ENCODE results near the gene PLEKHO2.
"Not testable (repeated sequence)": the region's sequence is repeated elsewhere in the genome, so short reads cannot be mapped to it uniquely, and the experiment has no call there.

PLEKHO2 gene

DNA sequence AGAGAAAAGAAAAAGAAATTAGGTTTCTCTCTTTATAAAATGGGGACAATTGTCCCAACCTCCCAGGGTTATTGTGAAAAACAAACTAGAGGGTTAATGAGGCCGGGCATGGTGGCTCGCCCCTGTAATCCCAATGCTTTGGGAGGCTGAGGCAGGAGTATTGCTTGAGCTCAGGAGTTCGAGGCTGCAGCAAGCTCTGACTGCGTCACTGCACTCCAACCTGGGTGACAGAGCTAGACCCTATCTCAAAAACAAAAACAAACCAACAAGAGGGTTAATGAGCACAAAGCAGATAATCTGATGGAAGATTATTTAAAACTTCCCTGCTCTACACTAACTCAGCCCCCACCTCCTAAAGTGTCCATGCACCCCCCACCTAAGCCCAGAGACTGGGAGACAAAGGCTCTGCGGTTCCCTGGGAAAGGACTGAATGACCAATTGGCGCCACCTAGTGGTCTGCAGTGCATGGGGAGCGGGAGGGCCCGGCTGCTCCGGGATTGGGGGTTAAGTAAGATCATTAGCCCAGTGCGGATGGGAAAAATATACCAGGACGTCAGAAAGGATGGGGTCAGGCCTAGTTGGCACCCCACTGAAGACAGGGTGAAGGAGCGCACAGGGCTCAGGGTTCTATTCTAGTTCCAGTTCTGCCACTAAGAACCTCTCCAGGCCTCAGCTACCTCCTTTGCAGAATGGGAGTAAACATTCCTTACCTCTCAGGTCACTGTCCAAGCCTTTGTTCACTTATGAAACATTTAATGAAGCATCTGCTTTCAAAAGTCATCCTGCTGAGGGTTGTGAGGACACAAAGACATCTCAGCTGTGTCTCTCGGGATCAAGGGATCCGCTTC, 31.8 kb upstream of the PLEKHO2 start:
- peak; percentile 92 for FAIRE-seq

DNA sequence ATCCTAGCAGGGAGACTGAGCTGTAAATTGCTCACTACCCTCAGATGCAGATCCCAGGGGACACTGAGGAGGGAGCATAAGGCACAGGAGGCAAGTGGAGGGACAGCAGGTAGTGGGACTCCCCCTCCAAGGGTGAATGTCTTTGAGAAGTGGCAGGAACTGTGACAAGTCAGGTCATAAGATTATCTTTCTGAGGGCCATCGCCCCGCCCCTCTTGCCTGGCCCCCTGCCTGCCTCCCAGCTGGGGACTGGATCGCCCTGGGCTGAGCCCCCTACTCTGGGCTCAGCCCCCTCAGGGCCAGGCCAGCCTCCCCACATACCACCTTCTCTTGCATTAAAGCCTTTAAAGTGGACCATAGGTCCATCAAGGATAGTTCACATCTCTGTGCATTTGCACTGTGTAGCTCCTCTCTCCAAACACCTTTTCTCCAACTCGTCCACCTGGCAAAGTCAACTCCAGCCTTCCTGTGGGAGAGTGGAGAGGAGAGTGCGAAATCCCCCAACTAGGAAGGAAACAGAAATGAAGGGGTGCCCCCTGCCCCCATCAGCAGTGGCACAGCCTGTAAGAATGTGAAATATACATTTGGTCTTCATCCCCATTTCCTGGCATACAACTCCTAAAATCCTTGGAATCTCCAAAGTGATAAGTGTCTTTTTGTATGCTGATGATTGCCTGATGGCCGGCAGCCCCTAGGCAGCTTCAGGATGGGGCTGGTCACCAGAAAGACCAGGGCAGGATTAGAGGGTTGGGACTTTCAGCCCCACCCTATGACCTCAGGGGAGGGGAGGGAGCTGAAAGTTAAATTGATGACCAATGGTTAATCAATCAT, 31.0 kb upstream of the PLEKHO2 start:
- no peak for FAIRE-seq
- DNase-seq (ENCODE audit: insufficient read length), result no peak
- TF ChIP-seq POLR2A (IDR thresholded peaks at IDR 0.05; ENCODE audit: low read depth, low read length), result no peak
- TF ChIP-seq TAF1 (IDR thresholded peaks at IDR 0.05; ENCODE audit: borderline replicate concordance, low read depth, low read length), result no peak
- no peak for TF ChIP-seq POLR2AphosphoS5 (IDR thresholded peaks at IDR 0.05; ENCODE audit: low read depth, low read length)

More for the DNA sequence above, 31.8 kb upstream of the PLEKHO2 start:
- no peak for TF ChIP-seq POLR2AphosphoS5 (IDR thresholded peaks at IDR 0.05; ENCODE audit: low read depth, low read length)
- no peak for TF ChIP-seq POLR2A (IDR thresholded peaks at IDR 0.05; ENCODE audit: low read depth, low read length)
- no peak for TF ChIP-seq TAF1 (IDR thresholded peaks at IDR 0.05; ENCODE audit: borderline replicate concordance, low read depth, low read length)
- peak; percentile 73 for DNase-seq (ENCODE audit: insufficient read length)

DNA sequence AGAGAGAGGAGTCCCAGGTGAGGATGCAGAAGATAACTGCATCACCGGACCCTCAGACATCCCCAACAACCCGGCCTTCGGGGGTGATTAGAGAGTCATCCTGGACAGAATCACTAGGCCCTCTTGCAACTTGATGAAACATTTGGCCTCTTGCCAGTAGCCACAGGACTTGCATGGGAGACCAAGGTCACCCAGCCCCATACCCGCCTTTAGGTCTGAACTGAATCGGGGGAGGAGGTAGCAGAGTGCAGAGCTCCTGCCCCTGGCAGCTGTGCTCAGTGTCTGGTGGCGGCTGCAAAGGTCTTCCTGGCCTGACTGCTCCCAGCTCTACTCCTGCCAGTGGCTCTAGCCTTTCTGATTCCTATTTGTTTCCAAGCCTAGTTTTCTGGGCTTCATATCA, 28.6 kb upstream of the PLEKHO2 start:
- TF ChIP-seq TAF1 (IDR thresholded peaks at IDR 0.05; ENCODE audit: borderline replicate concordance, low read depth, low read length), result no peak
- TF ChIP-seq POLR2A (IDR thresholded peaks at IDR 0.05; ENCODE audit: low read depth, low read length), result no peak
- TF ChIP-seq POLR2AphosphoS5 (IDR thresholded peaks at IDR 0.05; ENCODE audit: low read depth, low read length), result no peak
- FAIRE-seq (peak; percentile 5), DNase-seq (ENCODE audit: insufficient read length) (no peak)

DNA sequence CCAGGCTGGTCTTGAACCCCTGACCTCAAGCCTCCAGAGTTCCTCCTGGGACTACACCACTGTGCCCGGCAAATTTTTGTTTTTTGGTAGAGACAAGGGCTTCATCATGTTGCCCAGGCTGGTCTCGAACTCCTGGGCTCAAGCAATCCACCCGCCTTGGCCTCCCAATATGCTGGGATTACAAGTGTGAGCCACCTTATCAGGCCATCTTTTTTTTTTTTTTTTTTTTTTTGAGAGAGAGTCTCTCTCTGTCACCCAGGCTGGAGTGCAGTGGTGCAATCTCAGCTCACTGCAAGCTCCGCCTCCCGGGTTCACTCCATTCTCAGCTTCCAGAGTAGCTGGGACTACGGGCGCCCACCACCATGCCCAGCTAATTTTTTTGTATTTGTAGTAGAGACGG, 27.4 kb upstream of the PLEKHO2 start:
- FAIRE-seq; DNase-seq (ENCODE audit: insufficient read length): not testable (repeated sequence)

DNA sequence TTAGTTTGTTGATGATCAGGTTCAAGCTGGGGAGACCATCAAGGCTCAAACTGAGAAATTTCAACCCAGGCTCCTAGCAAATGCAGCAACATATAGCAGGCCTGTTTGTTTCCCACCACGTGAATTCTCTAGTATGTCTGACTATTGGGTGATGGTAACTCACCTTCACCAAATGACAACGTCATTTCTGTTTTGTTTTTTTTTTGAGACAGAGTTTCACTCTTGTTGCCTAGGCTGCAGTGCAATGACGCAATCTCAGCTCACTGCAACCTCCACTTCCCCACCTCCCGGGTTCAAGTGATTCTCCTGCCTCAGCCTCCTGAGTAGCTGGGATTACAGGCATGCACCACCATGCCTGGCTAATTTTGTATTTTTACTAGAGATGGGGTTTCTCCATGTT, 26.8 kb upstream of the PLEKHO2 start:
- FAIRE-seq; DNase-seq (ENCODE audit: insufficient read length): not testable (repeated sequence)

DNA sequence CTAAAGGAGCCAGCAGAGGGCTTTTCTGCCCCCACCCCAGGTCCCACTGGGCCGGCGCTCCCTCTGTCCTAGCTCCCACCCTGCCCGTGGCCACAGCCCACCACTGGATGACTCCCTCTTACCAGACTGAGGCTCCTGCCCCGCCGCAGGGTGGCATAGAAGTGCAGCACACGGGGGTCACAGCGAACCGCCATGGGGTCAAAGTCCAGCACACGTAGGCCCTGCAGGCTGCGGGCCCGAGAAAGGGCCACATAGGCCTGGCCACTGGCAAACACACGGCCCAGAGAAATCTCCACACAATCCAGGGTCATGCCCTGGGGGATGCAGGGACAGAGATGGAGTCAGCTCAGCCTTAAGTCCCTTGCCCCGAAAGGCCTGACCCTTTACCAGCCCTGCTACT, 25.3 kb upstream of the PLEKHO2 start:
- no peak for TF ChIP-seq POLR2A (IDR thresholded peaks at IDR 0.05; ENCODE audit: low read depth, low read length)
- no peak for TF ChIP-seq TAF1 (IDR thresholded peaks at IDR 0.05; ENCODE audit: borderline replicate concordance, low read depth, low read length)
- TF ChIP-seq POLR2AphosphoS5 (IDR thresholded peaks at IDR 0.05; ENCODE audit: low read depth, low read length), result no peak
- DNase-seq (ENCODE audit: insufficient read length) (no peak), FAIRE-seq (no peak)

DNA sequence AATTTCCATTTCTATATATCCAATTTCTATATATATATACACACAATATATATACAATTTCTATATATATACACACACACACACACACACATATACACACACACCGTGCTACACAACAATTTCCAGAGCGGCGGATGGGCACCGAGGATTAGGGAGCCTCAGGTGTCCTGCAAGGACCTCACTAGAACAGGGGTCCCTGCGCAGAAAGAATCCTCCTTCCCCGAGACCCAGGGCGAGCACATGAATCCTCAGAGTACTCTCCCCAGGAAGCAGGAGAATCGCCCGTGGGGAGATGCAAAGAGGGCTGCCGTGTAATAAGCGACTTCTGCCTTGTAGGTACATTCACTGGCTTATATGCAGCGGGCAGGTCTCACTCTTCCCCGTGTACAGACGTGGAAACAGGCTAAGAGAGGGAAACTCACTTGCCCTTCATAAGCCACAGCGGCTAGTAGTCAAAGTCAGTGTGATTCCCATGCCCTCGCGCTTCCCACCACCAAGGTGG, 16.7 kb upstream of the PLEKHO2 start:
- TF ChIP-seq POLR2AphosphoS5 (IDR thresholded peaks at IDR 0.05; ENCODE audit: low read depth, low read length), result no peak
- no peak for TF ChIP-seq TAF1 (IDR thresholded peaks at IDR 0.05; ENCODE audit: borderline replicate concordance, low read depth, low read length)
- no peak for TF ChIP-seq POLR2A (IDR thresholded peaks at IDR 0.05; ENCODE audit: low read depth, low read length)
- FAIRE-seq, result no peak
- no peak for DNase-seq (ENCODE audit: insufficient read length)

DNA sequence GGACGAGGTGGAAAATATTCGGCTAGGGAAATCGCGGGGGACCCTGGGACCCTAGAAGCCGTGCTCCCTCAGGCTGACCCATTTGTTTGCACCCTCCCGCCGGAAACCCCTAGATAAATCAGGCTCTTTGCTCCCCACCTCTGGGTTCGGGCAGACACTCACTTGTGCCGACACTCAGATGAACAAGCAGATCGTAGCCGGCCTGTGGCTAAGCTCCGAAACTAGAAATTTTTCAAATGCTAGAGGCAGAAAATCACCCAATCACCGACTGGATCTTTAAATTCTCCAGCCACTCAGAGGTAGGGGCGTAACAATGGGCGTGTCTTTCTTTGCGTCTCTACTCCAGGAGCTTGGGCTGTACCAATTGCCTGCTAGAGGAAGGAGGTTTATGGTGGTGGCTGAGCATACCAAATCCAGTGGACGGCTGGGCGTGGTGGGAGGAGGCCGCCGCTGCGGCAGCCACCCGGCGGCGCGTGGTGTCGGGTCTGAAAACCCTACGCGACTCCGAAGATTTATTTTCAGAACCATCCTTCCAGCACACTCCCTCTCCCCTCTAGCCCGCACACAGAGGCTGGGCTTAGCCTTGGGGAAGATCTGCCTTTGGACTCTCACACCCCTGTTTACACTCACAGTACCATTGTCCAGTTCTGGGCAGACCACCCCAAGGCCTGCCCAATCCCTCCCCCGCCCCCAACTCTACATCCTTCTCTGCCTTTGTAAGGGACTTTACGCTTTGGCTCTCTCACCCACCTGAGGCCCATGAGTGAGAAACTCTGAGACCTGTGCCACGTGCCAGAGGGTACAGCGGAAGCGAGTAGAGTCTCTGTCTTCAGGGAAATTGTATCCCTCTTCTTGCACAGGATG, 16.1 kb upstream of the PLEKHO2 start, which contains the start of gene PIF1:
Gene PIF1 (minus strand): TSS at position 217 of the 864 bp plus-strand sequence. CDS start 1,312 bp downstream, outside the sequence.
- peak; percentile 85 for TF ChIP-seq POLR2A (IDR thresholded peaks at IDR 0.05; ENCODE audit: low read depth, low read length)
- peak; percentile 39; the same call in 1 of the 2 replicates for TF ChIP-seq TAF1 (IDR thresholded peaks at IDR 0.05; ENCODE audit: borderline replicate concordance, low read depth, low read length)
- peak; percentile 82 for TF ChIP-seq POLR2AphosphoS5 (IDR thresholded peaks at IDR 0.05; ENCODE audit: low read depth, low read length)
- peak; percentile 92 for FAIRE-seq
- peak; percentile 76 for DNase-seq (ENCODE audit: insufficient read length)

DNA sequence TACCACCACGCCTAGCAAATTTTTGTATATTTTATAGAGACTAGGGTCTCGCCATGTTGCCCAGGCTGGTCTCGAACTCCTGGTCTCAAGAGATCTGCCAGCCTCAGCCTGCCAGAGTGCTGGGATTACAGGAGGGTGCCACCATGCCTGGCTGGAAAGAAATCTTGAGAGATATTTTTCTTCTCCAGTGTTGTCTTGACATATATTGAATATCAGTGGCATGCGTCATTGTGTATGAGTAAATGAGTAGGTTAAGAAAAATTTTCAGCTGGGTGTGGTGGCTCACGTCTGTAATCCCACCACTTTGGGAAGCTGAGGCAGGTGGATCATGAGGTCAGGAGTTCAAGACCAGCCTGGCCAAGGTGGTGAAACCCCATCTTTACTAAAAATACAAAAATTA, 12.7 kb upstream of the PLEKHO2 start:
- DNase-seq (ENCODE audit: insufficient read length) (no peak), FAIRE-seq (no peak)
- TF ChIP-seq POLR2A (IDR thresholded peaks at IDR 0.05; ENCODE audit: low read depth, low read length), result no peak
- TF ChIP-seq POLR2AphosphoS5 (IDR thresholded peaks at IDR 0.05; ENCODE audit: low read depth, low read length), result no peak
- no peak for TF ChIP-seq TAF1 (IDR thresholded peaks at IDR 0.05; ENCODE audit: borderline replicate concordance, low read depth, low read length)

DNA sequence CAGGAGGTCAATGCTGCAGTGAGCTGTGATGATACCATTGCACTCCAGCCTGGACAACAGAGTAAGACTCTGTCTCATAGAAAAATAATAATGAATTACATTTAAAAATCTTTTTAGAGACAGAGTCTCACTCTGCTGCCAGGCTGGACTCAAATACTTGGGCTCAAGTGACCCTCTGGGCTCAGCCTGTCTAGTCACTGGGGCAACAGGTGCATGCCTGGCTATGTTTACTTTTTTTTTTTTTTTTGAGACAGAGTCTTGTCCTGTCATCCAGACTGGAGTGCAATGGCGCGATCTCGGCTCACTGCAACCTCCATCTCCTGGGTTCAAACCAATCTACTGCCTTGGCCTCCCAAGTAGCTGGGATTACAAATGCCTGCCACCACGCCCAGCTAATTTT, 8.0 kb upstream of the PLEKHO2 start:
- DNase-seq (ENCODE audit: insufficient read length) (no peak), FAIRE-seq (no peak)
- TF ChIP-seq POLR2AphosphoS5 (IDR thresholded peaks at IDR 0.05; ENCODE audit: low read depth, low read length) (no peak), TAF1 (IDR thresholded peaks at IDR 0.05; ENCODE audit: borderline replicate concordance, low read depth, low read length) (no peak), POLR2A (IDR thresholded peaks at IDR 0.05; ENCODE audit: low read depth, low read length) (no peak)

DNA sequence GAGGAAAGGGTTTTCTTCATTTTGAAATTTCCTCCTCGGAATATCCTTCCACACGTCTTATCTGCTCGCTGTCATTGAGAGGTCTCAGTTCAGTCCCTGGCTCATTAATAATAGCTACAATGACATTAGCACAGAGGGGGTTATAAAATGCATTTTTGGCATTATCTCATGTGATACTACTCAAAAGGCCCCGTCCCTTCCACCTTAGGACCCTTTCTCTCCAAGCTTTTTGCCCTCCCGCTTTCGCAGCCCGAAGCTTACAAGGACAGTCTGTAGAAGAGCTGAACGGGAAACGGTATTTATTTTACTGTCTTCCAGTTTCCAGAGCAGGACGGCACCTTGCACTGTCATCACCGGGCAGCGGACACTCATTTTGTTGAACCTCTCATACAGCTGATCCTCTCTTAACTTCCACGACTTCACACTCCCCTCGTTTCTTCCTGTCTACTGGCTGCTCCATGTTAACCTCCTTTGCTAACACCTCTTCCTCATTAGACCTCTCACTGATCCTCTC, 5.6 kb upstream of the PLEKHO2 start:
- FAIRE-seq (peak; percentile 62), DNase-seq (ENCODE audit: insufficient read length) (no peak)
- TF ChIP-seq POLR2A (IDR thresholded peaks at IDR 0.05; ENCODE audit: low read depth, low read length) (no peak), TAF1 (IDR thresholded peaks at IDR 0.05; ENCODE audit: borderline replicate concordance, low read depth, low read length) (no peak), POLR2AphosphoS5 (IDR thresholded peaks at IDR 0.05; ENCODE audit: low read depth, low read length) (no peak)
